NCI-H748 (cell line): Measurements from ENCODE around the gene CPB1.
A peak's percentile ranks its signal among the peaks of the same experiment; 100 is the strongest.

Source experiments
- DNase-seq: peaks from one replicate; lab custom pipeline; 2025; ENCODE audit not compliant: unreplicated experiment; lab: John Stamatoyannopoulos, UW

The CPB1 gene

DNA sequence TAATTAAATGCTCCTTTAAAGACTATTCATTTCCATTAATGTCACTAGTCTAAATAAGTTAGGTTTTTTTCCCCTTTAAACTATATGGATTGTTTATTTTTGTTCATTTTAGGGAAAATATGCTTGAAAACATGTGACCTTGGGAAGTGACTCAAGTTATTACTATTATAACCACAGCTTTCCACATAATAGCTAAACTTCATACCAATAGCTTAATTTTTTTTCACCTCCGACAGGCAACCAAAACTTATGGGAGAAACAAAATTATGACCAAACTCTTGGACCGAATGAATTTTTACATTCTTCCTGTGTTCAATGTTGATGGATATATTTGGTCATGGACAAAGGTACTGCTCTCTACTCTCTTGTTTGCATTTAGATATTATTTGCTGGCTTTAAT is 53.7 kb downstream of the CPB1 start:
- no peak for DNase-seq

DNA sequence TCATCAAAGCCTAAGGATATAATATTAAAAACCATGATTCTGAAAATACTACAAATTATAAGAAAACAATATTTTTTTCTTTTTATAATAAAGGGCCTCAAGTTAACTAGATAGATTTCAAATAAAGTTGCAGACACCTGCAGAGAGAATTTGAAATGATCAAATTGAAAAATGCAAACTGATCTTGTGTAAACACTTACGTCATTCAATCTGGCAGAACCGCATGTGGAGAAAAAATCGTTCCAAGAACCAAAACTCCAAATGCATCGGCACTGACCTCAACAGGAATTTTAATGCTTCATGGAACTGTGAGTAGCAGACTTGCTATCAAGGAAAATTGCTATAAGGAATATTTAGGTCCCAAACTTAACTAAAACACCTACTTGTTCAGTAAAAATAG is 54.7 kb downstream of the CPB1 start:
- DNase-seq: peak; percentile 47

DNA sequence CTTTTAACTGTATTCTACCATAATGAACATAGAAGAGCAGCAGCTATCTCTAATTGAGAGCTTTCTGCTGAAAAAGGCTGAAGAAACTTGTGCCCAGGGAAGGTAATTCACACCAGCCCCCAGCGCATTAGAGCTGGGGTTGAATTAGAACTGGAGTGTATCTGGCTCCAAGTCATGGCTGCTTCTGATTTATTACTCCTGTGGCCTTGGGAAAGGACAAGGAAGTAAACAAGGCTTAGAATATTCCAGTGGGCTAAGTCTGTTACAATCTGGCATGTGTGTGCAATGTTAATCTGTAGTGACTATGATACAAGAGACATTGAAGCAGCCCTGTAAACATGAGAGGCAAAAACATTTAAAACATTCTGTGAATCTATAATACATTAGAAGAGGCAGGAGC is 55.6 kb downstream of the CPB1 start:
- no peak for DNase-seq

DNA sequence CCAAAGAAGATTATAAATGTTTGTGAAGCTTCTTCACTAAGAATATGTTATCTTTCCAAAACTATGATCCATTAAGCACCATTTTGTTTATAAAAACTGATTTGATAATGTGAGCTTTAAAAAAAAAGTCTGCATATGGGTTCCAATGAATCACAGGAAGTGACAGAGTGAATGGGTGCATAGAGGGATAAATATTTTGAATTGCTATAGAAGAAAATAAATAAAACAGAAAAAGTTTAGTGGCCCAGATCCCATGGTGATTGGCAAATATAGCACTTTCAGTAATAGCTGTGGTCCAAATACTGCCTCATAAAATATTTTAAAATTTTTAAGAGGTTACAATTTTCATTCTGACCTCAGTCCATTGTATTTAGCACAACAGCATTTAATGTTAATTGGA is 56.6 kb downstream of the CPB1 start:
- no peak for DNase-seq

DNA sequence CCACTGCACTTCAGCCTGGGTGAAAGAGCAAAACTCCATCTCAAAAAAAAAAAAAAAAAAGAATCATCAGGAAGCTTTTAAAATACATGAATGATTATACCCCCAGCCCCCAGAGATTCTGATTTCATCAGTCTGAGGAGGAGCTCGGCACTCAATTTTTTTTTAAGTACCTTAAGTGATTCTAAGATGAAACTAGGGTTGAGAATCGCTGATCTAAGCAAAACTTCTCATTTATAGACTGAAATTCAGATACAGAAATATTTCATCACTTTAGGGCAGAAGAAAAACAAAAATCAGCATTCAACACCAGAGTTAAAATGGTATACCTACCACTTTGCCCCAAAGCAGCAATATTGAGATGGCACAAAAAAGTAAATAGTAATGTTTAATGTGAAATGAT is 62.2 kb downstream of the CPB1 start:
- DNase-seq: no peak

DNA sequence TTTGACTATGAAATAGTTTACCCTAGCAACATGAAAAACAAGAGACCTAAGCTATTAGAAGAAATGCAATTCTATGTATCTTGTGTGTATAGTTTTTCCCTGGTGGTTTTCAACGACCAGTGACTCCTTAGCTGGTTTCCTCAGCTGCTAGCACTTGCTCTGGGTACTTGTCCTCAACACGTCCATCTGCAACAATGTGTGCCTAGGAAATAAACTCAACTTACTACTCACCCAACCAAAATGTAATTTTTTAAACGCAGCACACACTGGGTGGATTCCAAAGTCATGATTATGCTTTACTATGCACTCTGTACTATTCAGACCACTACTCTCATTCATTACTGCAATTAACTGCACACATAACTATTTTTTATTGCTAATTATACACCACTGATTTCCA is 68.5 kb downstream of the CPB1 start:
- no peak for DNase-seq

DNA sequence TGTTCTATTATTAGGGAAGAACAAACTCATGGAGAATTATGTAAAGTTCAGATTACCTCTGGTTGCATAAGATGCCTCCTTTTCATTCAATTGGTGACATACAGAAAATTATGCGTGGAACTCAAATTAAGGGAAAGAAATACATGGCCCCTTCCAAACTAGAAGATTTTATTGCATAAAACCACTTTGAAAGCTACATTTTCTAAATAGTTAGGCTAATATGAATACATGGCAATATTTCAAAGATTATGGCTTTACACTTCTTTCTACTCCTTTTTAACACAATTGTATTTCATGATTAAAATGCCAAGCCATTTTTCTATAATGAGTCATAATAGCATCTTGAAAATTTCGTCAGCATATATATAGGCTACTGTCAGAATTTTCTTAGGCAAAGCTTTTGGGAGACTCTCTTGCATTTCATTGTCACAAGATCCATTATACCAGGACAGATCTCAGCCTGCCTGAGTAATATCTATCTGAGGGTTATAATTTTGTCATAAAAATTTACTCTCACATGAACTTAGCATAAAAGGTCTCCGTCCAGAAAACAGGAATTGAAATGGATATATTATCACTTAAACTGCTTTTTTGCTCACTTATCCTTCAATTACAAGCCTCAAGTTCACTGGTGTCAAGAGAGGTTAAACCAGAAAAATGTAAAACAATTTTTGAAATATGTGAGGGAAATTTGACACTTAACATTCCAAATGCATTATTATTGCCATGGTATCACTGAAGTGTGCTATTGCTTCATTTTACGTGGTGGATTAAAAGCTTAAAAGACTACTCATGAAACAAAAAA is 74.6 kb downstream of the CPB1 start:
- DNase-seq: no peak

DNA sequence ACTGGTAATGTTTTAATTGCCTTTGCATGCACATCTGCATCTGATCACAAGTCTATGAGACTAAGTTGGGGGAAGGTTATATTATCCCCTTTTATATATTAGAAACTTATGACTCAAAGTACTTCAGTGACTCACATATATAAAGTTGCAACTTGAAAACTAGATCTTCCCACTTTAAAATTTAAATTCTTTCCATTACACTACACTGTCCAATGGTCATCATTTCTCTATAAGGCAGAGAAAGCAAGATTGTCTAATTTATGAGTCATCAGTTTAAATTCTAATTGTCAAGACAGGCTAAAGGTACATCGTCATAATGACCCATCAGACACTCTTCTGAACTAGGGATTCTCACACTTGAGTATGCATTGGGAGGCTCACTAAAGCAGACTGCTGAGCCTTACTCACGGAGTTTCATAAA is 75.4 kb downstream of the CPB1 start:
- DNase-seq: no peak

DNA sequence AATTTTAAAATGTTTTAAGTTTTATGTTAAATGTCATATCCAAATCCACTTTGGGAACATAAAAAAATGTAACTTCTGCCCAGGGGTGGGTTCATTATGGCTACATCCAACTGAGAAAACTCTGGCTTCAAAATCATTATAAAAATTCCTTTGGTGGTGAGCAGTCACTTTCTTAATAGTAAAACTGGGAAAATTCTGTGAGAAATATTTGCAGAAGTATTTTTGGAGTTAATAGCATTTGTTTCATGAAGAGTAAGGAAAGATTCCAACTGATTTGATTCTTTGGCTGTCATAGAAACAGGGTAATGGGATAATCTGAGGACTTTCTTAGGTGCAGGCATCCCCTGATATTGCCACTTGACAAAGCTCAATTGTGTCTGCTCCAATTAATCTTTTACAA is 76.3 kb downstream of the CPB1 start:
- no peak for DNase-seq

DNA sequence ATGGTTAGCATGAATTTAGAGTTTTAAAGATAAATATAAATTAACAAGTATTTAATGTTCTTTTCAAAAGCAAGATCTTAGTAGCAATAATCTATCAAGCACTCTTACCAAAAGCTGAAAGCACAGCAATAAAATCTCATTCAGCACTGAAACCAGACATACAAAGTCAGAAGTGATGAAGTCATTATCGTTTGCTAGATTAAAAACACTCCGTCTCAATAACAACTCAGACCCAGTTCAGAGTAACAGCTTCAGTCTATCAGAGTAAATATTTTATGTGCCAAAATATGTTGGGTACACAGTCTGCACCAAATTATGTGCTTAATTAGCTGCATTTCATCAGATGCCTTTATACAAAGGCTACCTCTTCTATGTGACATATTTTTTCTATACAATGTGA is 79.1 kb downstream of the CPB1 start:
- no peak for DNase-seq
